DMS79 treated with DMSO at 0.1 percent for 48 hours (cell line): ENCODE results near the gene C14orf132.

Source experiments
- DNase-seq: peaks from one replicate; lab custom pipeline; 2025; lab: John Stamatoyannopoulos, UW

C14orf132 gene

GRCh38 chr14:96082420-96083300 lies 43.5 kb downstream of the C14orf132 start:
- no peak for DNase-seq

GRCh38 chr14:96083667-96084320 lies 44.6 kb downstream of the C14orf132 start:
- peak; percentile 94 for DNase-seq

- DNase-seq, result peak; percentile 60
These were observed 45.6 kb downstream of the C14orf132 start for GRCh38 chr14:96084796-96085195.

- no peak for DNase-seq
These were observed 46.2 kb downstream of the C14orf132 start for GRCh38 chr14:96085369-96085768.

GRCh38 chr14:96086032-96086431 lies 46.9 kb downstream of the C14orf132 start:
- DNase-seq, result no peak

- no peak for DNase-seq
These were observed 47.5 kb downstream of the C14orf132 start for GRCh38 chr14:96086574-96087077.

- DNase-seq, result no peak
These were observed 48.9 kb downstream of the C14orf132 start for GRCh38 chr14:96088074-96088473.

- no peak for DNase-seq
These were observed 49.3 kb downstream of the C14orf132 start for GRCh38 chr14:96088481-96088880.

- no peak for DNase-seq
These were observed 49.7 kb downstream of the C14orf132 start for GRCh38 chr14:96088911-96089310.

GRCh38 chr14:96089401-96089800 lies 50.2 kb downstream of the C14orf132 start:
- DNase-seq, result no peak

- DNase-seq, result peak; percentile 99
These were observed 51.4 kb downstream of the C14orf132 start for GRCh38 chr14:96090441-96091148.

- DNase-seq, result peak; percentile 79
These were observed 52.1 kb downstream of the C14orf132 start for GRCh38 chr14:96091149-96091693.

GRCh38 chr14:96091941-96092411 lies 52.8 kb downstream of the C14orf132 start:
- peak; percentile 32 for DNase-seq

- no peak for DNase-seq
These were observed 53.8 kb downstream of the C14orf132 start for GRCh38 chr14:96092936-96093335.

- no peak for DNase-seq
These were observed 55.0 kb downstream of the C14orf132 start for GRCh38 chr14:96094211-96094610.

GRCh38 chr14:96094656-96095055 lies 55.5 kb downstream of the C14orf132 start:
- DNase-seq, result no peak

- DNase-seq, result no peak
These were observed 55.9 kb downstream of the C14orf132 start for GRCh38 chr14:96095058-96095457.

- DNase-seq, result peak; percentile 55
These were observed 56.7 kb downstream of the C14orf132 start for GRCh38 chr14:96095581-96096476.

- DNase-seq, result no peak
These were observed 57.8 kb downstream of the C14orf132 start for GRCh38 chr14:96096639-96097610.

GRCh38 chr14:96097752-96098151 lies 58.6 kb downstream of the C14orf132 start:
- no peak for DNase-seq
